ENCODE results near the gene KCTD17.

The KCTD17 gene

GRCh38 chr22:37030560-37031281, 20.8 kb upstream of the KCTD17 start:
- POLR2A ChIA-PET (ENCODE audit: low non-redundant PET): no interaction called here
- no peak for TF ChIP-seq CTCF (conservative IDR thresholded peaks at IDR 0.05; ENCODE audit: low read depth)
- peak overlapping the region; percentile 99 for H3K27ac ChIP-seq
- CTCF ChIA-PET: interaction anchor here (1.2 kb wide), 1 partner anchor 10 kb away, joined by 3 read pairs; no protein-coding TSS in a partner anchor
- DNase-seq (ENCODE audit: low spot score): no peak

GRCh38 chr22:37032134-37032534, 19.4 kb upstream of the KCTD17 start:
- H3K27ac ChIP-seq: peak overlapping the region; percentile 99
- no peak for DNase-seq (ENCODE audit: low spot score)
- TF ChIP-seq CTCF (conservative IDR thresholded peaks at IDR 0.05; ENCODE audit: low read depth): no peak
- CTCF ChIA-PET: interaction anchor here (1.0 to 1.1 kb wide), 2 partner anchors 11 to 20 kb away, joined by 3 to 5 read pairs; partner anchors contain the start of gene KCTD17
- POLR2A ChIA-PET (ENCODE audit: low non-redundant PET): interaction anchor here (1.2 kb wide), 1 partner anchor 12 kb away, joined by 7 read pairs; the partner anchor contains the start of genes MPST and TST

GRCh38 chr22:37032535-37033460, 18.7 kb upstream of the KCTD17 start:
- ChIA-PET POLR2A (ENCODE audit: low non-redundant PET) (interaction anchor here (0.6 to 1.2 kb wide), 2 partner anchors 13 to 294 kb away, joined by 5 to 7 read pairs; partner anchors contain the start of genes MPST and TST), CTCF (interaction anchor here (1.0 to 1.1 kb wide), 2 partner anchors 11 to 19 kb away, joined by 3 to 5 read pairs; partner anchors contain the start of gene KCTD17)
- peak overlapping the region; percentile 99 for H3K27ac ChIP-seq
- TF ChIP-seq CTCF (conservative IDR thresholded peaks at IDR 0.05; ENCODE audit: low read depth): no peak
- DNase-seq (ENCODE audit: low spot score): peak; percentile 76

GRCh38 chr22:37033605-37034430, 17.7 kb upstream of the KCTD17 start:
- ChIA-PET POLR2A (ENCODE audit: low non-redundant PET) (interaction anchor here (0.6 kb wide), 1 partner anchor 293 kb away, joined by 5 read pairs; no protein-coding TSS in a partner anchor), CTCF (no interaction called here)
- H3K27ac ChIP-seq: peak overlapping the region; percentile 99
- TF ChIP-seq CTCF (conservative IDR thresholded peaks at IDR 0.05; ENCODE audit: low read depth): no peak
- no peak for DNase-seq (ENCODE audit: low spot score)

- no peak for TF ChIP-seq CTCF (conservative IDR thresholded peaks at IDR 0.05; ENCODE audit: low read depth)
- POLR2A ChIA-PET (ENCODE audit: low non-redundant PET): no interaction called here
- CTCF ChIA-PET: no interaction called here
- DNase-seq (ENCODE audit: low spot score): no peak
- H3K27ac ChIP-seq: no peak overlapping the region
These were observed 14.7 kb upstream of the KCTD17 start for GRCh38 chr22:37036655-37037377.
